K562 (cell line): ENCODE measurements around the gene PCK2. TPM values are rescaled to one million over a fixed set of nuclear protein-coding genes. Genes with fewer than 3 reads are reported as not detected.
A peak's percentile ranks its signal among the peaks of the same experiment; 100 is the strongest.

Source experiments
- EHMT2 ChIP-seq: fragments of 450-650 bp; IDR thresholded peaks from 2 replicates; pipeline ENCODE4 v1.6.1; 2018; ENCODE audit warnings: antibody characterized with exemption
- ERF ChIP-seq: fragments of 450-650 bp; formaldehyde crosslinking; IDR thresholded peaks from 2 replicates; pipeline ENCODE4 v1.4.0; 2020; ENCODE audit warnings: mild to moderate bottlenecking, mixed read lengths
- ETS1 ChIP-seq: conservative IDR thresholded peaks from 2 replicates; pipeline ENCODE4 v1.6.1; 2011; ENCODE audit warnings: low read depth, mild to moderate bottlenecking, low read length; ENCODE audit not compliant: control insufficient read depth
- HEY1 ChIP-seq: fragments of 250-450 bp; sonication (Bioruptor Pico); IDR thresholded peaks from 2 replicates; pipeline ENCODE4 v1.5.0; 2020; ENCODE audit warnings: mild to moderate bottlenecking, moderate library complexity, borderline replicate concordance
- HNRNPUL1 ChIP-seq: fragments of 200-400 bp; formaldehyde crosslinking; IDR thresholded peaks from 2 replicates; pipeline ENCODE4 v1.6.1; 2017; ENCODE audit warnings: low read length
- HOXB6 ChIP-seq: fragments of 250-450 bp; sonication (Bioruptor Pico); IDR thresholded peaks from 2 replicates; pipeline ENCODE4 v1.5.1; 2022; ENCODE audit warnings: mild to moderate bottlenecking, borderline replicate concordance
- MAFF ChIP-seq: IDR thresholded peaks from 2 replicates; pipeline ENCODE4 v1.6.1; 2012; ENCODE audit warnings: low read length, improper control_type of control experiment
- NONO ChIP-seq, 2 experiments: fragments of 200-400 bp in 1 of 2; fragments of 450-650 bp in 1 of 2; formaldehyde crosslinking in 1 of 2; IDR thresholded peaks; 2 replicates each; pipeline ENCODE4 v1.6.1; 2017; ENCODE audit warnings: low read depth in 2 of 2, mild to moderate bottlenecking in 2 of 2, moderate library complexity in 2 of 2, low read length in 1 of 2
- POU5F1 ChIP-seq: fragments of 150-350 bp; IDR thresholded peaks from 2 replicates; pipeline ENCODE4 v1.6.1; 2014; ENCODE audit warnings: borderline replicate concordance, low read length, low read depth, mild to moderate bottlenecking; ENCODE audit not compliant: partially characterized antibody
- PYGO2 ChIP-seq: fragments of 450-650 bp; IDR thresholded peaks from 2 replicates; pipeline ENCODE4 v1.6.1; 2016; ENCODE audit warnings: mild to moderate bottlenecking, missing genetic modification characterization, moderate library complexity, missing compliant biosample characterization
- RBBP5 ChIP-seq: fragments of 200-600 bp; sonication (generic); IDR thresholded peaks from 2 replicates; pipeline ENCODE4 v1.6.1; 2012; ENCODE audit warnings: borderline replicate concordance, mild to moderate bottlenecking, low read length, control low read depth, inconsistent platforms; ENCODE audit not compliant: insufficient read depth, poor library complexity, severe bottlenecking
- SAFB ChIP-seq: fragments of 200-400 bp; formaldehyde crosslinking; IDR thresholded peaks from 2 replicates; pipeline ENCODE4 v1.6.1; 2017; ENCODE audit warnings: low read depth, low read length, borderline replicate concordance
- SMAD4 ChIP-seq: fragments of 250-450 bp; sonication (Bioruptor Pico); conservative IDR thresholded peaks from 2 replicates; pipeline ENCODE4 v1.8.0; 2021; ENCODE audit warnings: inconsistent platforms, mild to moderate bottlenecking, moderate library complexity
- TCF7L2 ChIP-seq: fragments of 150-350 bp; IDR thresholded peaks from 2 replicates; pipeline ENCODE4 v1.6.1; 2016; ENCODE audit warnings: low read depth, mild to moderate bottlenecking, low read length, moderate library complexity
- ZNF134 ChIP-seq: fragments of 250-450 bp; sonication (Bioruptor Pico); conservative IDR thresholded peaks from 2 replicates; pipeline ENCODE4 v1.4.0; 2020
- ZNF280B ChIP-seq: fragments of 250-450 bp; sonication (Bioruptor Pico); IDR thresholded peaks from 2 replicates; pipeline ENCODE4 v1.5.1; 2021; ENCODE audit warnings: mild to moderate bottlenecking
- ZNF449 ChIP-seq: fragments of 250-450 bp; sonication (Bioruptor Pico); IDR thresholded peaks from 2 replicates; pipeline ENCODE4 v1.8.0; 2022; ENCODE audit warnings: moderate library complexity, mild to moderate bottlenecking, inconsistent platforms
- ZNF707 ChIP-seq: fragments of 250-450 bp; sonication (Bioruptor Pico); conservative IDR thresholded peaks from 2 replicates; pipeline ENCODE4 v1.8.0; 2022; ENCODE audit warnings: inconsistent platforms, mild to moderate bottlenecking, moderate library complexity
- ZZZ3 ChIP-seq: fragments of 450-650 bp; IDR thresholded peaks from 2 replicates; pipeline ENCODE4 v1.6.1; 2016; ENCODE audit warnings: antibody characterized with exemption, mild to moderate bottlenecking, moderate library complexity
- polyA plus RNA-seq, 8 experiments: library from polyadenylated mRNA; depleted of rRNA in 4 of 8; stranded (reverse) in 5 of 8; unstranded in 3 of 8; fragments of >200 nt; fragmentation: Nextera tagmentation in 2 of 8; fragmentation: Illumina TruSeq in 1 of 8; extraction: Ambion mirVana in 2 of 8; extraction: Trizol in 1 of 8; gene quantifications; 2 replicates each; pipeline versions ENCODE4 v1.2.1 to v1.2.3, GENCODE V29; 2011 to 2014; ENCODE audit warnings: inconsistent platforms in 1 of 8, missing spikeins in 1 of 8
- total RNA-seq, 7 experiments: library from RNA; depleted of rRNA in 6 of 7; stranded (reverse); fragments of >200 nt in 6 of 7; fragmentation: Illumina TruSeq in 2 of 7; extraction: Trizol in 2 of 7; gene quantifications; 2 replicates each; pipeline versions ENCODE4 v1.2.1 to v1.2.3, GENCODE V29; 2011 to 2021; ENCODE audit warnings: low replicate concordance in 1 of 7
- TF ChIP-seq, protein P1 (sequence below): sonication (generic); formaldehyde crosslinking; IDR thresholded peaks from 2 replicates; pipeline ENCODE4 v1.8.0; 2023; ENCODE audit warnings: mild to moderate bottlenecking, missing genetic modification reagents
- TF ChIP-seq, protein P2 (sequence below), 2 experiments: fragments of 450-650 bp; IDR thresholded peaks; 2 replicates each; pipeline ENCODE4 v1.6.1; 2016

The PCK2 gene
- total and polyA plus RNA-seq, 9 of the 15 experiments (the other 6 are each of a cell fraction or from before 2014, with no cell fraction given) = 3.3 to 60.9 (median 30.4) TPM

DNA sequence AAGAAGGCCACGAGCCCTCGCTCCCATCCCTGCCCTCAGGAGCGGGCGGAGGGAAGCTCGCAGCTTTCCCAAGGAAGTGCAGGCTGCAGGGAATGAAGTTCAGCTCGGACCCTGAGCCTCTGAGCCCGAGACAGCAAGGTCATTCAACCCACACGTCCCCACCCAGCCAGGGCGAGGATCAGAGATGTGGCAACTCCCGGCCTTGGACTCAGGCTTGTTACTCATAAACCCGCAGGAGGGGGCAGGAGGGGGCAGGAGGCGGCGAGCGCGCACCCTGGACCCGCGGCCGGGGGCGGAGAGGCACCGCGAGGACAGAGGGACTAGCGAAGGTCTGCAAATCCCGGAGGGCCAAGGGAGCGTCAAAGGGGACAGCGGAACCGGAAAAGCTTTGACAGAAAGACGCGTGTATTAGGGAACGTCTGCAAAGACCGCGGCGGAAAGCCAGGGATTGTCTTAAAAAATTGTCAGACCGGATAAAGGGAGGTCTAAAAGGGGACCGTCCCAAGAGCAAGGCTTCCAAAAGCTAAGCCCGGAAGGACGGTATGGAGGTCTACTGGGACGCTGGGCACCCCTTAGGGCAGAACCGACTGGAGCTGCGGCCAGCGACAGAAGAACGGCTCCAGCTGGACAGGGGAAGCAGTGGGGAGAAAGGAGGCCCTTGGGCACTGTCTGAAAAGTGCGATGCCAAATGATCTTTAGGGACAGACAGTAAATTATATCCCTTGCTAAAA is 19.9 kb downstream of the PCK2 start (continued):
- TF ChIP-seq ZNF449 (CRISPR knock-in tag) = no peak
- no peak for TF ChIP-seq SAFB
- no peak for TF ChIP-seq SMAD4 (CRISPR knock-in tag)
- TF ChIP-seq, protein P1, sequence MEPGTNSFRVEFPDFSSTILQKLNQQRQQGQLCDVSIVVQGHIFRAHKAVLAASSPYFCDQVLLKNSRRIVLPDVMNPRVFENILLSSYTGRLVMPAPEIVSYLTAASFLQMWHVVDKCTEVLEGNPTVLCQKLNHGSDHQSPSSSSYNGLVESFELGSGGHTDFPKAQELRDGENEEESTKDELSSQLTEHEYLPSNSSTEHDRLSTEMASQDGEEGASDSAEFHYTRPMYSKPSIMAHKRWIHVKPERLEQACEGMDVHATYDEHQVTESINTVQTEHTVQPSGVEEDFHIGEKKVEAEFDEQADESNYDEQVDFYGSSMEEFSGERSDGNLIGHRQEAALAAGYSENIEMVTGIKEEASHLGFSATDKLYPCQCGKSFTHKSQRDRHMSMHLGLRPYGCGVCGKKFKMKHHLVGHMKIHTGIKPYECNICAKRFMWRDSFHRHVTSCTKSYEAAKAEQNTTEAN (CRISPR knock-in tag) = no peak
- TF ChIP-seq HEY1 (CRISPR knock-in tag) = no peak
- TF ChIP-seq POU5F1 = no peak
- no peak for TF ChIP-seq MAFF
- TF ChIP-seq RBBP5 = peak; percentile 26
- peak; percentile 61; the same call in 1 of the 2 replicates for TF ChIP-seq EHMT2
- TF ChIP-seq HOXB6 (CRISPR knock-in tag) = no peak
- no peak for TF ChIP-seq ZNF280B (CRISPR knock-in tag)
- TF ChIP-seq ZNF134 (CRISPR knock-in tag) = no peak
- no peak for TF ChIP-seq TCF7L2
- TF ChIP-seq NONO (IDR thresholded peaks at IDR 0.05; ENCODE audit: low read depth in 2 of 2, low read length in 1 of 2) = no peak
- TF ChIP-seq HNRNPUL1 = no peak
- TF ChIP-seq ERF (CRISPR knock-in tag) = no peak
- TF ChIP-seq ETS1 = no peak
- TF ChIP-seq PYGO2 (tag) = no peak
- no peak for TF ChIP-seq ZZZ3
- TF ChIP-seq, protein P2, sequence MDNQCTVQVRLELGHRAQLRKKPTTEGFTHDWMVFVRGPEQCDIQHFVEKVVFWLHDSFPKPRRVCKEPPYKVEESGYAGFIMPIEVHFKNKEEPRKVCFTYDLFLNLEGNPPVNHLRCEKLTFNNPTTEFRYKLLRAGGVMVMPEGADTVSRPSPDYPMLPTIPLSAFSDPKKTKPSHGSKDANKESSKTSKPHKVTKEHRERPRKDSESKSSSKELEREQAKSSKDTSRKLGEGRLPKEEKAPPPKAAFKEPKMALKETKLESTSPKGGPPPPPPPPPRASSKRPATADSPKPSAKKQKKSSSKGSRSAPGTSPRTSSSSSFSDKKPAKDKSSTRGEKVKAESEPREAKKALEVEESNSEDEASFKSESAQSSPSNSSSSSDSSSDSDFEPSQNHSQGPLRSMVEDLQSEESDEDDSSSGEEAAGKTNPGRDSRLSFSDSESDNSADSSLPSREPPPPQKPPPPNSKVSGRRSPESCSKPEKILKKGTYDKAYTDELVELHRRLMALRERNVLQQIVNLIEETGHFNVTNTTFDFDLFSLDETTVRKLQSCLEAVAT (IDR thresholded peaks at IDR 0.05) = no peak
- 0 out of 2 replicates have a peak, but pooled peaks have one; percentile 15 for TF ChIP-seq ZNF707
